WTC11 (cell line): ENCODE results near the gene AZU1. TPM values are rescaled to one million over a fixed set of nuclear protein-coding genes. Genes with fewer than 3 reads are reported as not detected.

ENCODE experiments used
- ATAC-seq: fragments of 200-7000 bp; cut with Tn5 transposase; 2 replicates; pipeline ENCODE4 v1.10.0; 2021; ENCODE audit warnings: mild to moderate bottlenecking, moderate library complexity
- CTCF ChIA-PET: fragments of 300-600 bp; sonication (Branson Sonifier 250); formaldehyde crosslinking; loops from one replicate; lab custom pipeline; 2021; ENCODE audit warnings: antibody characterized with exemption; lab: Charles Lee
- POLR2A ChIA-PET: fragments of 350-600 bp; sonication (Branson Sonifier 250); formaldehyde crosslinking; loops from one replicate; lab custom pipeline; 2021; ENCODE audit warnings: antibody characterized with exemption; lab: Charles Lee
- DNase-seq: peaks from one replicate; pipeline ENCODE4 v3.0.0; 2021; ENCODE audit warnings: low spot score
- H3K27ac Mint-ChIP-seq: 2 replicates; pipeline ENCODE4 v1.8.0; 2021; ENCODE audit warnings: mixed read lengths
- H3K27me3 Mint-ChIP-seq: 2 replicates; pipeline ENCODE4 v1.8.0; 2021; ENCODE audit warnings: low read depth, mild to moderate bottlenecking, moderate library complexity, mixed read lengths
- H3K36me3 Mint-ChIP-seq: 2 replicates; pipeline ENCODE4 v1.8.0; 2021; ENCODE audit warnings: mixed read lengths
- H3K4me1 Mint-ChIP-seq: 2 replicates; pipeline ENCODE4 v1.8.0; 2022; ENCODE audit warnings: mixed read lengths
- H3K4me3 Mint-ChIP-seq: 2 replicates; pipeline ENCODE4 v1.8.0; 2021; ENCODE audit warnings: mild to moderate bottlenecking, moderate library complexity, mixed read lengths
- H3K9me3 Mint-ChIP-seq: 2 replicates; pipeline ENCODE4 v1.8.0; 2021; ENCODE audit warnings: mixed read lengths
- ESRRA ChIP-seq: sonication (generic); formaldehyde crosslinking; IDR thresholded peaks from 2 replicates; pipeline ENCODE4 v1.8.1; 2022; ENCODE audit warnings: mild to moderate bottlenecking, missing genetic modification reagents, borderline replicate concordance
- GTF2I ChIP-seq: fragments of 250-450 bp; sonication (Bioruptor Pico); conservative IDR thresholded peaks from 2 replicates; pipeline ENCODE4 v1.4.0; 2021; ENCODE audit warnings: mild to moderate bottlenecking
- IRF2 ChIP-seq: sonication (generic); formaldehyde crosslinking; IDR thresholded peaks from 2 replicates; pipeline ENCODE4 v1.8.0; 2022; ENCODE audit warnings: low read depth, missing genetic modification reagents, borderline replicate concordance
- KAT7 ChIP-seq: sonication (generic); formaldehyde crosslinking; IDR thresholded peaks from 2 replicates; pipeline ENCODE4 v1.8.1; 2023; ENCODE audit warnings: missing genetic modification reagents, mild to moderate bottlenecking, borderline replicate concordance
- MXD4 ChIP-seq: fragments of 250-450 bp; sonication (Bioruptor Pico); IDR thresholded peaks from 2 replicates; pipeline ENCODE4 v1.8.0; 2021; ENCODE audit warnings: mild to moderate bottlenecking, moderate library complexity, borderline replicate concordance
- NFE2L1 ChIP-seq: sonication (generic); formaldehyde crosslinking; IDR thresholded peaks from 2 replicates; pipeline ENCODE4 v1.8.1; 2023; ENCODE audit warnings: missing genetic modification reagents
- NR2C2 ChIP-seq: sonication (generic); formaldehyde crosslinking; IDR thresholded peaks from 2 replicates; pipeline ENCODE4 v1.8.0; 2022; ENCODE audit warnings: mild to moderate bottlenecking, missing genetic modification reagents
- OVOL2 ChIP-seq: fragments of 250-450 bp; sonication (Bioruptor Pico); IDR thresholded peaks from 2 replicates; pipeline ENCODE4 v1.9.0; 2021; ENCODE audit warnings: mild to moderate bottlenecking, borderline replicate concordance
- PREB ChIP-seq: sonication (generic); formaldehyde crosslinking; IDR thresholded peaks from 2 replicates; pipeline ENCODE4 v1.8.1; 2022; ENCODE audit warnings: mild to moderate bottlenecking, missing genetic modification reagents, moderate library complexity, borderline replicate concordance
- PRRX2 ChIP-seq: fragments of 250-450 bp; sonication (Bioruptor Pico); IDR thresholded peaks from 2 replicates; pipeline ENCODE4 v1.8.0; 2021; ENCODE audit warnings: mild to moderate bottlenecking
- TCF7 ChIP-seq: sonication (generic); formaldehyde crosslinking; IDR thresholded peaks from 2 replicates; pipeline ENCODE4 v1.8.0; 2022; ENCODE audit warnings: mild to moderate bottlenecking, low read depth, missing genetic modification reagents, moderate library complexity
- TEAD4 ChIP-seq: sonication (generic); formaldehyde crosslinking; IDR thresholded peaks from 2 replicates; pipeline ENCODE4 v1.8.0; 2022; ENCODE audit warnings: mild to moderate bottlenecking, missing genetic modification reagents
- ZMAT4 ChIP-seq: fragments of 250-450 bp; sonication (Bioruptor Pico); IDR thresholded peaks from 2 replicates; pipeline ENCODE4 v1.9.0; 2021; ENCODE audit warnings: mild to moderate bottlenecking
- ZNF317 ChIP-seq: sonication (generic); formaldehyde crosslinking; IDR thresholded peaks from 2 replicates; pipeline ENCODE4 v1.8.1; 2023; ENCODE audit warnings: low read depth, mild to moderate bottlenecking, moderate library complexity, missing genetic modification reagents, borderline replicate concordance
- ZSCAN18 ChIP-seq: fragments of 250-450 bp; sonication (Bioruptor Pico); IDR thresholded peaks from 2 replicates; pipeline ENCODE4 v2.1.2; 2022; ENCODE audit warnings: mild to moderate bottlenecking, moderate library complexity
- total RNA-seq: library from RNA; stranded (reverse); gene quantifications from 3 replicates; pipeline ENCODE4 v1.2.3, GENCODE V29; 2021
- TF ChIP-seq, protein P1 (sequence below): sonication (generic); formaldehyde crosslinking; IDR thresholded peaks from 2 replicates; pipeline ENCODE4 v1.8.1; 2023; ENCODE audit warnings: mild to moderate bottlenecking, missing genetic modification reagents, moderate library complexity
- TF ChIP-seq, protein P2 (sequence below): fragments of 250-450 bp; sonication (Bioruptor Pico); conservative IDR thresholded peaks from 2 replicates; pipeline ENCODE4 v1.9.0; 2021; ENCODE audit warnings: mild to moderate bottlenecking
- TF ChIP-seq, protein P3 (sequence below): sonication (generic); formaldehyde crosslinking; IDR thresholded peaks from 2 replicates; pipeline ENCODE4 v1.8.0; 2023; ENCODE audit warnings: missing genetic modification reagents, mild to moderate bottlenecking, borderline replicate concordance
- TF ChIP-seq, protein P4 (sequence below): sonication (generic); formaldehyde crosslinking; IDR thresholded peaks from 2 replicates; pipeline ENCODE4 v1.8.1; 2022; ENCODE audit warnings: mild to moderate bottlenecking, moderate library complexity, missing genetic modification reagents
- TF ChIP-seq, protein P5 (sequence below): sonication (generic); formaldehyde crosslinking; IDR thresholded peaks from 2 replicates; pipeline ENCODE4 v1.8.1; 2023; ENCODE audit warnings: mild to moderate bottlenecking, moderate library complexity, missing genetic modification reagents
- TF ChIP-seq, protein P6 (sequence below): sonication (generic); formaldehyde crosslinking; IDR thresholded peaks from 2 replicates; pipeline ENCODE4 v1.8.0; 2023; ENCODE audit warnings: missing genetic modification reagents

AZU1 gene
- total RNA-seq, 1 experiment from 2014 or later, result 1.2 TPM

DNA sequence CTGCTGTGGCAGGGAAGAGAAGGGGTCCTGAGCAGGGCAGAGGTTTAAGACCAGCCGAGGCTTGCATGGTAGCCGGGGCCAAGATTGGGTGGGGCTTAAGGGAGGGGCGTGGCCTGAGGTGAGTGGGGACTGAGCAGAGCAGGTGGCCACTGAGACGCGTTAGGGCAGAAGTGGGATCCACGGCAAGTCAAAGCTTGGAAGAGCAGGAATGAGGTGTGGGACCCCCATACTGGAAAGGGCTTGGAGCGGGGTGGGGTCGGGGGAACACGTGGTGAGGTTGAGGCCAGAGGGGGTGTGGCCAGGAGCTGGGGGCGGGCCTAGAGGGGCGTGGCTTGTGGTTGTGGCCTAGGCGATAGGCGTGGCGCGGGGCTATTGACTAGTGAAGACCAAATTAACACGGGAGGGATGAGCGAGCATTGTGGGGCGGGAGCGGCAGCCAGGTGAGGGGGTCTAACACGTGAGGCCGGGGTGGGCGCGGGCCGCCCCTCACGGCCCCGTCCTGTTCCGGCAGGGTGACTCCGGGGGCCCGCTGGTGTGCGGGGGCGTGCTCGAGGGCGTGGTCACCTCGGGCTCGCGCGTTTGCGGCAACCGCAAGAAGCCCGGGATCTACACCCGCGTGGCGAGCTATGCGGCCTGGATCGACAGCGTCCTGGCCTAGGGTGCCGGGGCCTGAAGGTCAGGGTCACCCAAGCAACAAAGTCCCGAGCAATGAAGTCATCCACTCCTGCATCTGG is 35.1 kb downstream of the AZU1 start:
- no peaks in the 10 kb centered on the region for H3K9me3 Mint-ChIP-seq
- peak overlapping the region; percentile 61 for H3K4me3 Mint-ChIP-seq
- peak; percentile 94 for DNase-seq
- H3K27ac Mint-ChIP-seq, result peak overlapping the region; percentile 78; the same call in 1 of the 2 replicates
- no peaks in the 10 kb centered on the region; the same call in 1 of the 2 replicates for H3K36me3 Mint-ChIP-seq
- ATAC-seq, result peak; percentile 63
- ChIA-PET CTCF (interaction anchor here (0.6 to 2.1 kb wide), 19 partner anchors 9 to 384 kb away, joined by 3 to 18 read pairs (median 4); partner anchors contain the start of genes ARHGAP45, KISS1R and PALM), POLR2A (no interaction called here)
- H3K4me1 Mint-ChIP-seq, result peaks cover 5% of the 10 kb centered on the region
- H3K27me3 Mint-ChIP-seq, result peaks cover 31% of the 10 kb centered on the region
- no peak for TF ChIP-seq NR2C2 (CRISPR knock-in tag)
- no peak for TF ChIP-seq ZNF317 (CRISPR knock-in tag)
- TF ChIP-seq TEAD4 (CRISPR knock-in tag), result no peak
- TF ChIP-seq KAT7 (CRISPR knock-in tag), result no peak
- TF ChIP-seq NFE2L1 (CRISPR knock-in tag), result no peak
- TF ChIP-seq, protein P1, sequence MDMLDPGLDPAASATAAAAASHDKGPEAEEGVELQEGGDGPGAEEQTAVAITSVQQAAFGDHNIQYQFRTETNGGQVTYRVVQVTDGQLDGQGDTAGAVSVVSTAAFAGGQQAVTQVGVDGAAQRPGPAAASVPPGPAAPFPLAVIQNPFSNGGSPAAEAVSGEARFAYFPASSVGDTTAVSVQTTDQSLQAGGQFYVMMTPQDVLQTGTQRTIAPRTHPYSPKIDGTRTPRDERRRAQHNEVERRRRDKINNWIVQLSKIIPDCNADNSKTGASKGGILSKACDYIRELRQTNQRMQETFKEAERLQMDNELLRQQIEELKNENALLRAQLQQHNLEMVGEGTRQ (CRISPR knock-in tag), result peak; percentile 80
- TF ChIP-seq, protein P2, sequence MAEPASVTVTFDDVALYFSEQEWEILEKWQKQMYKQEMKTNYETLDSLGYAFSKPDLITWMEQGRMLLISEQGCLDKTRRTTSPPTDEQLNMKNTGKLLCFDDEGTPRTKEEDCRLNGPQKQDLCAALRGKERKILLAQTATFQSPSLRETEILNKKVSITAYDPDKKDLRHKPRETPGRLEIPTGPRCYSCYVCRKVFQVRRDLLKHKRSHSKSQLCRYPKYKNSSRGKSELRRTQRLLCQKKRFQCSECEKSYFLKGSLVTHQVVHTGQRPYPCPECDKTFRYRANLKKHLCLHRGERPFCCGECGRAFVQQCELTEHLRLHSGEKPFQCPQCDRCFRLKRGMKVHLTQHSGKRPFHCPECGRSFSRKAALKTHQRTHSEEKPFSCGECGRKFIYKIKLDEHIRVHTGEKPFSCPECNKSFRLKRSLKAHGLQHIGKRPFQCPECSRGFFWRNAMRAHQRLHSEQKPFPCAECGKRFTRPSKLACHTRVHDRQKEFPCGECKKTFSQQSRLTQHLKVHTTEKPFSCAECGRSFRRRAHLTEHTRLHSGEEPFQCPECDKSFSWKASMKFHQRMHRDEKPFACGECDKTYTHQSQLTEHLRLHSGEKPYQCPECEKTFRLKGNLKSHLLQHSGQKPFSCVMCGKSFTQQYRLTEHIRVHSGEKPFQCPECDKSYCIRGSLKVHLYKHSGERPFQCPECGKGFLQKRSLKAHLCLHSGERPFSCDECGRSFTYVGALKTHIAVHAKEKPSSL (CRISPR knock-in tag), result no peak
- TF ChIP-seq, protein P3, sequence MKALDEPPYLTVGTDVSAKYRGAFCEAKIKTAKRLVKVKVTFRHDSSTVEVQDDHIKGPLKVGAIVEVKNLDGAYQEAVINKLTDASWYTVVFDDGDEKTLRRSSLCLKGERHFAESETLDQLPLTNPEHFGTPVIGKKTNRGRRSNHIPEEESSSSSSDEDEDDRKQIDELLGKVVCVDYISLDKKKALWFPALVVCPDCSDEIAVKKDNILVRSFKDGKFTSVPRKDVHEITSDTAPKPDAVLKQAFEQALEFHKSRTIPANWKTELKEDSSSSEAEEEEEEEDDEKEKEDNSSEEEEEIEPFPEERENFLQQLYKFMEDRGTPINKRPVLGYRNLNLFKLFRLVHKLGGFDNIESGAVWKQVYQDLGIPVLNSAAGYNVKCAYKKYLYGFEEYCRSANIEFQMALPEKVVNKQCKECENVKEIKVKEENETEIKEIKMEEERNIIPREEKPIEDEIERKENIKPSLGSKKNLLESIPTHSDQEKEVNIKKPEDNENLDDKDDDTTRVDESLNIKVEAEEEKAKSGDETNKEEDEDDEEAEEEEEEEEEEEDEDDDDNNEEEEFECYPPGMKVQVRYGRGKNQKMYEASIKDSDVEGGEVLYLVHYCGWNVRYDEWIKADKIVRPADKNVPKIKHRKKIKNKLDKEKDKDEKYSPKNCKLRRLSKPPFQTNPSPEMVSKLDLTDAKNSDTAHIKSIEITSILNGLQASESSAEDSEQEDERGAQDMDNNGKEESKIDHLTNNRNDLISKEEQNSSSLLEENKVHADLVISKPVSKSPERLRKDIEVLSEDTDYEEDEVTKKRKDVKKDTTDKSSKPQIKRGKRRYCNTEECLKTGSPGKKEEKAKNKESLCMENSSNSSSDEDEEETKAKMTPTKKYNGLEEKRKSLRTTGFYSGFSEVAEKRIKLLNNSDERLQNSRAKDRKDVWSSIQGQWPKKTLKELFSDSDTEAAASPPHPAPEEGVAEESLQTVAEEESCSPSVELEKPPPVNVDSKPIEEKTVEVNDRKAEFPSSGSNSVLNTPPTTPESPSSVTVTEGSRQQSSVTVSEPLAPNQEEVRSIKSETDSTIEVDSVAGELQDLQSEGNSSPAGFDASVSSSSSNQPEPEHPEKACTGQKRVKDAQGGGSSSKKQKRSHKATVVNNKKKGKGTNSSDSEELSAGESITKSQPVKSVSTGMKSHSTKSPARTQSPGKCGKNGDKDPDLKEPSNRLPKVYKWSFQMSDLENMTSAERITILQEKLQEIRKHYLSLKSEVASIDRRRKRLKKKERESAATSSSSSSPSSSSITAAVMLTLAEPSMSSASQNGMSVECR (CRISPR knock-in tag), result no peak
- TF ChIP-seq, protein P4, sequence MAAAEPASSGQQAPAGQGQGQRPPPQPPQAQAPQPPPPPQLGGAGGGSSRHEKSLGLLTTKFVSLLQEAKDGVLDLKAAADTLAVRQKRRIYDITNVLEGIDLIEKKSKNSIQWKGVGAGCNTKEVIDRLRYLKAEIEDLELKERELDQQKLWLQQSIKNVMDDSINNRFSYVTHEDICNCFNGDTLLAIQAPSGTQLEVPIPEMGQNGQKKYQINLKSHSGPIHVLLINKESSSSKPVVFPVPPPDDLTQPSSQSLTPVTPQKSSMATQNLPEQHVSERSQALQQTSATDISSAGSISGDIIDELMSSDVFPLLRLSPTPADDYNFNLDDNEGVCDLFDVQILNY (CRISPR knock-in tag), result no peak
- TF ChIP-seq, protein P5, sequence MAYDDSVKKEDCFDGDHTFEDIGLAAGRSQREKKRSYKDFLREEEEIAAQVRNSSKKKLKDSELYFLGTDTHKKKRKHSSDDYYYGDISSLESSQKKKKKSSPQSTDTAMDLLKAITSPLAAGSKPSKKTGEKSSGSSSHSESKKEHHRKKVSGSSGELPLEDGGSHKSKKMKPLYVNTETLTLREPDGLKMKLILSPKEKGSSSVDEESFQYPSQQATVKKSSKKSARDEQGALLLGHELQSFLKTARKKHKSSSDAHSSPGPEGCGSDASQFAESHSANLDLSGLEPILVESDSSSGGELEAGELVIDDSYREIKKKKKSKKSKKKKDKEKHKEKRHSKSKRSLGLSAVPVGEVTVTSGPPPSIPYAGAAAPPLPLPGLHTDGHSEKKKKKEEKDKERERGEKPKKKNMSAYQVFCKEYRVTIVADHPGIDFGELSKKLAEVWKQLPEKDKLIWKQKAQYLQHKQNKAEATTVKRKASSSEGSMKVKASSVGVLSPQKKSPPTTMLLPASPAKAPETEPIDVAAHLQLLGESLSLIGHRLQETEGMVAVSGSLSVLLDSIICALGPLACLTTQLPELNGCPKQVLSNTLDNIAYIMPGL (CRISPR knock-in tag), result 0 out of 2 replicates have a peak, but pooled peaks have one; percentile 37
- TF ChIP-seq PREB (CRISPR knock-in tag), result no peak
- no peak for TF ChIP-seq MXD4 (CRISPR knock-in tag)
- TF ChIP-seq PRRX2 (CRISPR knock-in tag), result no peak
- no peak for TF ChIP-seq OVOL2 (CRISPR knock-in tag)
- no peak for TF ChIP-seq ZSCAN18
- TF ChIP-seq, protein P6, sequence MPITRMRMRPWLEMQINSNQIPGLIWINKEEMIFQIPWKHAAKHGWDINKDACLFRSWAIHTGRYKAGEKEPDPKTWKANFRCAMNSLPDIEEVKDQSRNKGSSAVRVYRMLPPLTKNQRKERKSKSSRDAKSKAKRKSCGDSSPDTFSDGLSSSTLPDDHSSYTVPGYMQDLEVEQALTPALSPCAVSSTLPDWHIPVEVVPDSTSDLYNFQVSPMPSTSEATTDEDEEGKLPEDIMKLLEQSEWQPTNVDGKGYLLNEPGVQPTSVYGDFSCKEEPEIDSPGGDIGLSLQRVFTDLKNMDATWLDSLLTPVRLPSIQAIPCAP (CRISPR knock-in tag), result no peak
- TF ChIP-seq IRF2 (CRISPR knock-in tag), result no peak
- TF ChIP-seq TCF7 (CRISPR knock-in tag), result no peak
- TF ChIP-seq GTF2I (CRISPR knock-in tag), result no peak
- TF ChIP-seq ZMAT4 (CRISPR knock-in tag), result no peak
- TF ChIP-seq ESRRA (CRISPR knock-in tag), result no peak
